ENCODE results near the gene HYAL2.

GRCh38 chr3:50275996-50276761 is 46.4 kb downstream of the HYAL2 start:
- TF ChIP-seq CTCF (IDR thresholded peaks at IDR 0.05) (no peak), POLR2AphosphoS5 (IDR thresholded peaks at IDR 0.05) (no peak), POLR2A (IDR thresholded peaks at IDR 0.05) (no peak)
